ENCODE data around the gene NHERF1. TPM values are rescaled to one million over a fixed set of nuclear protein-coding genes. Genes with fewer than 3 reads are reported as not detected.
A peak's percentile ranks its signal among the peaks of the same experiment; 100 is the strongest.

The NHERF1 gene
- total and polyA plus RNA-seq, 2 of the 8 experiments (the other 6 are each of a cell fraction or from before 2014, with no cell fraction given): 92.9 to 99.2 TPM

GRCh38 chr17:74768763-74769114, 20.3 kb downstream of the NHERF1 start:
- Histone ChIP-seq H3K27me3 (replicated peaks in 1 of 4; ENCODE audit: control insufficient read depth in 3 of 4, extremely low read depth in 1 of 4, insufficient read depth in 3 of 4, low read length in 3 of 4) (no peaks in the 10 kb centered on the region), H2AFZ (ENCODE audit: low read length) (no peak overlapping the region), H3K36me3 (ENCODE audit: control insufficient read depth in 2 of 4, insufficient read depth in 4 of 4, low read length in 3 of 4) (peaks cover 2 to 44% (median 18%) of the 10 kb centered on the region in 4 experiments; a peak in 6 of 8 replicates), H3K79me1 (ENCODE audit: low read depth, low read length) (peaks cover 2% of the 10 kb centered on the region; the same call in 1 of the 2 replicates), H3K23me2 (ENCODE audit: low read depth, low read length) (no peaks in the 10 kb centered on the region), H3K4me3 (ENCODE audit: extremely low read depth in 1 of 4, insufficient read depth in 2 of 4, low read depth in 3 of 4, low read length in 4 of 4) (no peak overlapping the region), H2BK15ac (ENCODE audit: low read length) (no peak overlapping the region), H2BK12ac (ENCODE audit: low read depth, low read length) (no peak overlapping the region), H3K79me2 (ENCODE audit: control insufficient read depth in 1 of 2, insufficient read depth in 2 of 2, low read length in 2 of 2) (no peaks in the 10 kb centered on the region; a peak in 1 of 4 replicates), H2AK5ac (ENCODE audit: low read depth, low read length) (no peak overlapping the region), H3K14ac (ENCODE audit: insufficient read length) (no peak overlapping the region), H2BK20ac (ENCODE audit: low read length) (0 out of 2 replicates have a peak overlapping the region, but pooled peaks have one; percentile 18), H2BK5ac (ENCODE audit: low read depth, low read length) (no peak overlapping the region), H2BK120ac (replicated peaks; ENCODE audit: low read depth, low read length) (no peak overlapping the region), H3K18ac (ENCODE audit: extremely low read depth, low read length) (no peak overlapping the region), H4K91ac (replicated peaks; ENCODE audit: insufficient read length, low read length) (no peak overlapping the region), H4K8ac (ENCODE audit: extremely low read depth, insufficient read depth, low read length) (no peak overlapping the region), H3K4me2 (ENCODE audit: insufficient read depth in 1 of 2, low read depth in 2 of 2, low read length in 2 of 2) (no peak overlapping the region), H4K5ac (ENCODE audit: insufficient read length, low read depth, low read length) (no peak overlapping the region), H3K23ac (ENCODE audit: insufficient read length) (no peak overlapping the region), H3K4me1 (replicated peaks in 1 of 4; ENCODE audit: control insufficient read depth in 3 of 4, insufficient read depth in 4 of 4, low read length in 3 of 4) (peaks cover 0 to 9% (median 5%) of the 10 kb centered on the region in 4 experiments; a peak in 4 of 7 replicates), H3K56ac (replicated peaks; ENCODE audit: insufficient read length, low read depth, low read length) (no peak overlapping the region), H3K4ac (replicated peaks; ENCODE audit: insufficient read length, low read depth, low read length) (no peak overlapping the region), H4K20me1 (replicated peaks in 1 of 2; ENCODE audit: control insufficient read depth in 1 of 2, insufficient read depth in 2 of 2, low read length in 2 of 2) (peaks cover 7 to 10% of the 10 kb centered on the region in 2 experiments), H3K9me3 (ENCODE audit: insufficient read depth in 2 of 2, low read depth in 1 of 2, low read length in 1 of 2) (no peaks in the 10 kb centered on the region), H3K27ac (ENCODE audit: low read depth, low read length) (no peak overlapping the region), H3K9ac (replicated peaks in 1 of 4; ENCODE audit: extremely low read depth in 1 of 4, low read depth in 3 of 4, low read length in 3 of 4) (no peak overlapping the region)
- TF ChIP-seq SP4 (IDR thresholded peaks at IDR 0.05; ENCODE audit: low read length) (no peak), RNF2 (IDR thresholded peaks at IDR 0.05; ENCODE audit: borderline replicate concordance, low read depth, low read length, missing control alignments, poor library complexity, severe bottlenecking) (no peak), TAF1 (IDR thresholded peaks at IDR 0.05; ENCODE audit: low read depth, low read length) (no peak)
- ChIA-PET POLR2A (ENCODE audit: partially characterized antibody) (interaction anchor here (1.1 to 3.2 kb wide), 5 partner anchors 9 to 23 kb away, joined by 4 to 44 read pairs (median 9); no protein-coding TSS in a partner anchor), CTCF (ENCODE audit: partially characterized antibody) (interaction anchor here (0.7 to 99.6 kb wide), 6 partner anchors 12 to 111 kb away, joined by 3 to 2981 read pairs (median 118); partner anchors contain the start of genes FDXR, GRIN2C and NHERF1)
- WGBS, 2 experiments (ENCODE audit: extremely low coverage in 1 of 2, insufficient coverage in 1 of 2, insufficient read length in 1 of 2, insufficient replicate concordance in 2 of 2, low coverage in 1 of 2, low lambda C conversion rate in 2 of 2, missing lambda C conversion rate in 1 of 2): 87% methylated on average over 7 of the region's 7 CpGs; no CpG with 5 or more reads in 1 of the 2 experiments
- no peak for DNase-seq (ENCODE audit: low read depth in 1 of 2, low spot score in 2 of 2)
- no peak for FAIRE-seq

Data from H1 (cell line).